Ishikawa (cell line): ENCODE measurements around the gene BMPR1A.

Source experiments
- CEBPB ChIP-seq: IDR thresholded peaks from 2 replicates; pipeline ENCODE4 v1.6.1; 2012
- CREB1 ChIP-seq: IDR thresholded peaks from 2 replicates; pipeline ENCODE4 v1.6.1; 2012; ENCODE audit warnings: low read depth
- RAD21 ChIP-seq: IDR thresholded peaks from 2 replicates; pipeline ENCODE4 v1.6.1; 2012; ENCODE audit warnings: low read depth
- TAF1 ChIP-seq: IDR thresholded peaks from 2 replicates; pipeline ENCODE4 v1.6.1; 2012; ENCODE audit warnings: low read depth, mild to moderate bottlenecking
- YY1 ChIP-seq: IDR thresholded peaks from 2 replicates; pipeline ENCODE4 v1.6.1; 2012; ENCODE audit warnings: low read depth
- TF ChIP-seq, protein P1 (sequence below): IDR thresholded peaks from 2 replicates; pipeline ENCODE4 v1.6.1; 2012; ENCODE audit warnings: low read depth, mild to moderate bottlenecking

DNA sequence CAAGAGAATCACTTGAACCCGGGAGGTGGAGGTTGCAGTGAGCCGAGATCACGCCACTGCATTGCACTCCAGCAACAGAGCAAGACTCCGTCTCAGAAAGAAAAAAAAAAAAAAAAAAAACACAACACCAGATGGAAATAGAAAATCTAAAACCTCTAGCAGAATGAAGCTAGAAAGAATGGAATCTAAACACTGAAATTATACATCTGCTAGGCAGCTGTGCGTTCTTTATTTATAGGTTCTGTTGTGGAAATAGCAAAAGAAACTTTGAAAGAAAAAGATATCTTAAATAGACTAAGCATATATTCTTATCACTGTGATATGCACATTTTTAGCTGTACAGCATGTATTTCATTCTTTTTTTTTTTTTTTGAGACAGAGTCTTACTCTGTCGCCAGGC is 17.1 kb downstream of the BMPR1A start:
- TF ChIP-seq, protein P1, sequence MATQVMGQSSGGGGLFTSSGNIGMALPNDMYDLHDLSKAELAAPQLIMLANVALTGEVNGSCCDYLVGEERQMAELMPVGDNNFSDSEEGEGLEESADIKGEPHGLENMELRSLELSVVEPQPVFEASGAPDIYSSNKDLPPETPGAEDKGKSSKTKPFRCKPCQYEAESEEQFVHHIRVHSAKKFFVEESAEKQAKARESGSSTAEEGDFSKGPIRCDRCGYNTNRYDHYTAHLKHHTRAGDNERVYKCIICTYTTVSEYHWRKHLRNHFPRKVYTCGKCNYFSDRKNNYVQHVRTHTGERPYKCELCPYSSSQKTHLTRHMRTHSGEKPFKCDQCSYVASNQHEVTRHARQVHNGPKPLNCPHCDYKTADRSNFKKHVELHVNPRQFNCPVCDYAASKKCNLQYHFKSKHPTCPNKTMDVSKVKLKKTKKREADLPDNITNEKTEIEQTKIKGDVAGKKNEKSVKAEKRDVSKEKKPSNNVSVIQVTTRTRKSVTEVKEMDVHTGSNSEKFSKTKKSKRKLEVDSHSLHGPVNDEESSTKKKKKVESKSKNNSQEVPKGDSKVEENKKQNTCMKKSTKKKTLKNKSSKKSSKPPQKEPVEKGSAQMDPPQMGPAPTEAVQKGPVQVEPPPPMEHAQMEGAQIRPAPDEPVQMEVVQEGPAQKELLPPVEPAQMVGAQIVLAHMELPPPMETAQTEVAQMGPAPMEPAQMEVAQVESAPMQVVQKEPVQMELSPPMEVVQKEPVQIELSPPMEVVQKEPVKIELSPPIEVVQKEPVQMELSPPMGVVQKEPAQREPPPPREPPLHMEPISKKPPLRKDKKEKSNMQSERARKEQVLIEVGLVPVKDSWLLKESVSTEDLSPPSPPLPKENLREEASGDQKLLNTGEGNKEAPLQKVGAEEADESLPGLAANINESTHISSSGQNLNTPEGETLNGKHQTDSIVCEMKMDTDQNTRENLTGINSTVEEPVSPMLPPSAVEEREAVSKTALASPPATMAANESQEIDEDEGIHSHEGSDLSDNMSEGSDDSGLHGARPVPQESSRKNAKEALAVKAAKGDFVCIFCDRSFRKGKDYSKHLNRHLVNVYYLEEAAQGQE = no peak
- TF ChIP-seq CEBPB (no peak), RAD21 (no peak), CREB1 (no peak), TAF1 (no peak), YY1 (no peak)
